Measurements from ENCODE around the gene GREB1L. TPM values are rescaled to one million over a fixed set of nuclear protein-coding genes. Genes with fewer than 3 reads are reported as not detected.

GREB1L gene
- total and polyA plus RNA-seq, 2 experiments from 2014 or later, result 4.2 to 7.8 TPM

- no peak for DNase-seq (ENCODE audit: low read depth in 1 of 2, low spot score in 1 of 2)
- no peak overlapping the region for H3K27ac ChIP-seq
- H3K4me1 ChIP-seq (ENCODE audit: low read depth), result peaks cover 39% of the 10 kb centered on the region
- H3K36me3 ChIP-seq, result no peaks in the 10 kb centered on the region
- H3K27me3 ChIP-seq, result no peaks in the 10 kb centered on the region
- no peaks in the 10 kb centered on the region for H3K9me3 ChIP-seq (ENCODE audit: low read depth)
- H3K4me3 ChIP-seq, result no peak overlapping the region
- TF ChIP-seq CTCF (IDR thresholded peaks at IDR 0.05; ENCODE audit: low read depth, low read length), result no peak
Observed at GRCh38 chr18:21262979-21263378, 20.9 kb downstream of the GREB1L start.

- Histone ChIP-seq H3K27ac (peak overlapping the region; percentile 52), H3K36me3 (no peaks in the 10 kb centered on the region), H3K27me3 (no peaks in the 10 kb centered on the region), H3K4me3 (no peak overlapping the region), H3K9me3 (ENCODE audit: low read depth) (no peaks in the 10 kb centered on the region), H3K4me1 (ENCODE audit: low read depth) (peaks cover 39% of the 10 kb centered on the region)
- DNase-seq (ENCODE audit: low read depth in 1 of 2, low spot score in 1 of 2), result peak; percentile 34 to 44
- TF ChIP-seq CTCF (IDR thresholded peaks at IDR 0.05; ENCODE audit: low read depth, low read length), result no peak
Observed at GRCh38 chr18:21264651-21265050, 22.6 kb downstream of the GREB1L start.

- H3K27ac ChIP-seq, result no peak overlapping the region
- no peak overlapping the region for H3K4me3 ChIP-seq
- no peak for DNase-seq (ENCODE audit: low read depth in 1 of 2, low spot score in 1 of 2)
- no peak for TF ChIP-seq CTCF (IDR thresholded peaks at IDR 0.05; ENCODE audit: low read depth, low read length)
- H3K4me1 ChIP-seq (ENCODE audit: low read depth), result peaks cover 38% of the 10 kb centered on the region
- no peaks in the 10 kb centered on the region for H3K36me3 ChIP-seq
- no peaks in the 10 kb centered on the region for H3K9me3 ChIP-seq (ENCODE audit: low read depth)
- H3K27me3 ChIP-seq, result no peaks in the 10 kb centered on the region
Observed at GRCh38 chr18:21265971-21266673, 24.1 kb downstream of the GREB1L start.

- Histone ChIP-seq H3K4me3 (no peak overlapping the region), H3K4me1 (ENCODE audit: low read depth) (peaks cover 36% of the 10 kb centered on the region), H3K9me3 (ENCODE audit: low read depth) (no peaks in the 10 kb centered on the region), H3K27me3 (no peaks in the 10 kb centered on the region), H3K27ac (no peak overlapping the region), H3K36me3 (no peaks in the 10 kb centered on the region)
- DNase-seq (ENCODE audit: low read depth in 1 of 2, low spot score in 1 of 2), result no peak
- no peak for TF ChIP-seq CTCF (IDR thresholded peaks at IDR 0.05; ENCODE audit: low read depth, low read length)
Observed at GRCh38 chr18:21267400-21267799, 25.4 kb downstream of the GREB1L start.

- no peak for DNase-seq (ENCODE audit: low read depth in 1 of 2, low spot score in 1 of 2)
- TF ChIP-seq CTCF (IDR thresholded peaks at IDR 0.05; ENCODE audit: low read depth, low read length), result no peak
- peaks cover 24% of the 10 kb centered on the region for H3K4me1 ChIP-seq (ENCODE audit: low read depth)
Observed at GRCh38 chr18:21269349-21269748, 27.3 kb downstream of the GREB1L start.

More at GRCh38 chr18:21269349-21269748, 27.3 kb downstream of the GREB1L start:
- Histone ChIP-seq H3K9me3 (ENCODE audit: low read depth) (no peaks in the 10 kb centered on the region), H3K27me3 (no peaks in the 10 kb centered on the region), H3K4me3 (no peak overlapping the region), H3K36me3 (no peaks in the 10 kb centered on the region), H3K27ac (no peak overlapping the region)

Data from cardiac muscle cell (in vitro differentiated cells and primary cell).